ENCODE results near the gene ITPKC.

The ITPKC gene

GRCh38 chr19:40717325-40717879 is 490 bp downstream of the ITPKC start:
- Histone ChIP-seq H3K4me1 (ENCODE audit: control insufficient read depth, insufficient read depth, low read length) (peaks cover 12% of the 10 kb centered on the region), H3K36me3 (ENCODE audit: control insufficient read depth, insufficient read depth, low read length) (peaks cover 8% of the 10 kb centered on the region)

DNA sequence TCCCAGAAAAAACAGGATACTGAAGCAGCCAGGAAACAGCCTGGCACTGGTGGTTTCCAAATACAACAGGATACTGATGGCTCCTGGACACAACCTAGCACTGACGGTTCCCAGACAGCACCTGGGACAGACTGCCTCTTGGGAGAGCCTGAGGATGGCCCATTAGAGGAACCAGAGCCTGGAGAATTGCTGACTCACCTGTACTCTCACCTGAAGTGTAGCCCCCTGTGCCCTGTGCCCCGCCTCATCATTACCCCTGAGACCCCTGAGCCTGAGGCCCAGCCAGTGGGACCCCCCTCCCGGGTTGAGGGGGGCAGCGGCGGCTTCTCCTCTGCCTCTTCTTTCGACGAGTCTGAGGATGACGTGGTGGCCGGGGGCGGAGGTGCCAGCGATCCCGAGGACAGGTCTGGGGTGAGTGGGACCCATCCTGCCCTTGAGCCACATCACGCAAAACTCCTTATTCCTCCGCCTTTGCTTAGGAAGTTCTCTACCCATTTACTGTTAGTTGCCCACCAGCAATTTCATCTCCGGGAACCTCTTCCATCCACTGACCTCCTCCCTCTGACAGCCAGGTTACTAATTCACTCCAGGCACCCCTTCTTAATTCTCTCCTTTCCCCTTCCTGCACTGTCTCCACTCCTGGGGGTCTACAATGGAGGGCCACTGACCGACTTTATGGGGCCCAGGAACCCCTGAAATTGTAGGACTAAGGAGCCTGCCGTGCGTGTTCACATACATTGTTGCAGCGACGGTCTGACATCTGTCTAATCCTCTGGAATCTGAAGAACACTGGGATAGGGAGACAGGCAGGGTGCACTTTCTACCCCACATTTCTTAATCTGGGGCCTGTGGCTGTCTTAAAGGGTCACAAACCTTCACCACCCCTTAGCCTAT is 1.2 kb downstream of the ITPKC start:
- peaks cover 12% of the 10 kb centered on the region for H3K4me1 ChIP-seq (ENCODE audit: control insufficient read depth, insufficient read depth, low read length)
- peak overlapping the region; percentile 96 for H3K4me3 ChIP-seq (ENCODE audit: low read depth, low read length)
- no peaks in the 10 kb centered on the region for H3K27me3 ChIP-seq (ENCODE audit: control insufficient read depth, insufficient read depth, low read length)
- H3K27ac ChIP-seq (ENCODE audit: low read depth, low read length): peak overlapping the region; percentile 93
- H3K36me3 ChIP-seq (ENCODE audit: control insufficient read depth, insufficient read depth, low read length): 0 out of 2 replicates have a peak, but pooled peaks cover 1% of the 10 kb centered on the region
- H3K9me3 ChIP-seq (ENCODE audit: control insufficient read depth, insufficient read depth, low read length): no peaks in the 10 kb centered on the region
- H3K9ac ChIP-seq (ENCODE audit: low read depth, low read length): peak overlapping the region; percentile 87

More at GRCh38 chr19:40717325-40717879, 490 bp downstream of the ITPKC start:
- peak overlapping the region; percentile 87 for H3K9ac ChIP-seq (ENCODE audit: low read depth, low read length)
- no peaks in the 10 kb centered on the region for H3K9me3 ChIP-seq (ENCODE audit: control insufficient read depth, insufficient read depth, low read length)
- no peaks in the 10 kb centered on the region for H3K27me3 ChIP-seq (ENCODE audit: control insufficient read depth, insufficient read depth, low read length)
- H3K4me3 ChIP-seq (ENCODE audit: low read depth, low read length): peak overlapping the region; percentile 96
- H3K27ac ChIP-seq (ENCODE audit: low read depth, low read length): peak overlapping the region; percentile 93

DNA sequence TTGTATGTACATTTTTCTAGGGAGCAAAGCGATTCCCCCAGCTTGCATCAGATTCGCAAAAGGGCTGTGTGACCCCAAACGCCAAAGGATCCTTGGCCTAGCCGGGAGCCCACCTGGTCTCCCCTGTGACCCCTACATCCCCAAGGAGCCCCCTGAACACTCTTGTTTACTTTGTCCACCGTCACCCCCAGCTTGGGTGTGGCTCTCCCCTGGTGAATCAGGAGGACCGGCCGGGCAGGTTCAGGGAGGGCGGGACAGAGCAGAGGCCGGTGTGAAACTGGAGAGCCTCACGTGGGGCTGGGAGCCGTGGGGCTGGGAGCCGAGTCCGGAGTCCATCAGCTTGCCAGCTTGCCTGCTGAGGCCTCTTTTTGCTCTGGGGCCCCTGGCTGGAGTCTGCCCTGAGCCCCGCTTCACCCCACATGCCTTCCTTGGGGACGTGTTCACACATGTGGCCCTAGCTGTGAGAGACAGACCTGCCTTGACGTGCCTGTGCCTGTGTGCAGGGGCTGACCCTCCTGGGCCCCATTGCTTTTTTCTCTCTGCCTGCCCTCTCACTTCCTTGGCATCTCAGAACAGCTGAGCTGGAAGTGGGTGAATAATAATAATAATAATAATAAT is 2.0 kb downstream of the ITPKC start:
- peak overlapping the region; percentile 96 for H3K4me3 ChIP-seq (ENCODE audit: low read depth, low read length)
- peak overlapping the region; percentile 60 for H3K27ac ChIP-seq (ENCODE audit: low read depth, low read length)
- no peaks in the 10 kb centered on the region for H3K9me3 ChIP-seq (ENCODE audit: control insufficient read depth, insufficient read depth, low read length)
- H3K27me3 ChIP-seq (ENCODE audit: control insufficient read depth, insufficient read depth, low read length): no peaks in the 10 kb centered on the region
- peaks cover 3% of the 10 kb centered on the region; the same call in 1 of the 2 replicates for H3K36me3 ChIP-seq (ENCODE audit: control insufficient read depth, insufficient read depth, low read length)
- H3K4me1 ChIP-seq (ENCODE audit: control insufficient read depth, insufficient read depth, low read length): peaks cover 12% of the 10 kb centered on the region
- H3K9ac ChIP-seq (ENCODE audit: low read depth, low read length): peak overlapping the region; percentile 26; the same call in 1 of the 2 replicates

- no peak overlapping the region for H3K27ac ChIP-seq (ENCODE audit: low read depth, low read length)
- H3K4me3 ChIP-seq (ENCODE audit: low read depth, low read length): peak overlapping the region; percentile 96
- H3K36me3 ChIP-seq (ENCODE audit: control insufficient read depth, insufficient read depth, low read length): peaks cover 5% of the 10 kb centered on the region; the same call in 1 of the 2 replicates
- H3K9me3 ChIP-seq (ENCODE audit: control insufficient read depth, insufficient read depth, low read length): no peaks in the 10 kb centered on the region
- peaks cover 12% of the 10 kb centered on the region for H3K4me1 ChIP-seq (ENCODE audit: control insufficient read depth, insufficient read depth, low read length)
- H3K9ac ChIP-seq (ENCODE audit: low read depth, low read length): no peak overlapping the region
- no peaks in the 10 kb centered on the region for H3K27me3 ChIP-seq (ENCODE audit: control insufficient read depth, insufficient read depth, low read length)
Measured at GRCh38 chr19:40719414-40719894, 2.5 kb downstream of the ITPKC start.

GRCh38 chr19:40721140-40721486 is 4.2 kb downstream of the ITPKC start:
- Histone ChIP-seq H3K9ac (ENCODE audit: low read depth, low read length) (no peak overlapping the region), H3K27me3 (ENCODE audit: control insufficient read depth, insufficient read depth, low read length) (no peaks in the 10 kb centered on the region), H3K27ac (ENCODE audit: low read depth, low read length) (no peak overlapping the region), H3K4me3 (ENCODE audit: low read depth, low read length) (no peak overlapping the region), H3K4me1 (ENCODE audit: control insufficient read depth, insufficient read depth, low read length) (peaks cover 8% of the 10 kb centered on the region), H3K36me3 (ENCODE audit: control insufficient read depth, insufficient read depth, low read length) (peaks cover 12% of the 10 kb centered on the region), H3K9me3 (ENCODE audit: control insufficient read depth, insufficient read depth, low read length) (no peaks in the 10 kb centered on the region)

- Histone ChIP-seq H3K9me3 (ENCODE audit: control insufficient read depth, insufficient read depth, low read length) (no peaks in the 10 kb centered on the region), H3K36me3 (ENCODE audit: control insufficient read depth, insufficient read depth, low read length) (peaks cover 17% of the 10 kb centered on the region), H3K4me3 (ENCODE audit: low read depth, low read length) (no peak overlapping the region), H3K27me3 (ENCODE audit: control insufficient read depth, insufficient read depth, low read length) (no peaks in the 10 kb centered on the region), H3K9ac (ENCODE audit: low read depth, low read length) (no peak overlapping the region), H3K27ac (ENCODE audit: low read depth, low read length) (no peak overlapping the region), H3K4me1 (ENCODE audit: control insufficient read depth, insufficient read depth, low read length) (peaks cover 8% of the 10 kb centered on the region)
Measured at GRCh38 chr19:40721936-40722661, 5.2 kb downstream of the ITPKC start.

GRCh38 chr19:40723661-40724254 is 6.8 kb downstream of the ITPKC start:
- no peaks in the 10 kb centered on the region for H3K27me3 ChIP-seq (ENCODE audit: control insufficient read depth, insufficient read depth, low read length)
- no peaks in the 10 kb centered on the region for H3K9me3 ChIP-seq (ENCODE audit: control insufficient read depth, insufficient read depth, low read length)
- 0 out of 2 replicates have a peak, but pooled peaks cover 2% of the 10 kb centered on the region for H3K4me1 ChIP-seq (ENCODE audit: control insufficient read depth, insufficient read depth, low read length)
- peaks cover 29% of the 10 kb centered on the region for H3K36me3 ChIP-seq (ENCODE audit: control insufficient read depth, insufficient read depth, low read length)
- no peak overlapping the region for H3K4me3 ChIP-seq (ENCODE audit: low read depth, low read length)
- H3K27ac ChIP-seq (ENCODE audit: low read depth, low read length): no peak overlapping the region
- H3K9ac ChIP-seq (ENCODE audit: low read depth, low read length): no peak overlapping the region

- Histone ChIP-seq H3K9me3 (ENCODE audit: control insufficient read depth, insufficient read depth, low read length) (no peaks in the 10 kb centered on the region), H3K4me3 (ENCODE audit: low read depth, low read length) (no peak overlapping the region), H3K9ac (ENCODE audit: low read depth, low read length) (no peak overlapping the region), H3K27me3 (ENCODE audit: control insufficient read depth, insufficient read depth, low read length) (no peaks in the 10 kb centered on the region), H3K4me1 (ENCODE audit: control insufficient read depth, insufficient read depth, low read length) (0 out of 2 replicates have a peak, but pooled peaks cover 1% of the 10 kb centered on the region), H3K27ac (ENCODE audit: low read depth, low read length) (no peak overlapping the region), H3K36me3 (ENCODE audit: control insufficient read depth, insufficient read depth, low read length) (peaks cover 34% of the 10 kb centered on the region)
Measured at GRCh38 chr19:40724315-40724714, 7.4 kb downstream of the ITPKC start.

GRCh38 chr19:40724855-40725254 is 7.9 kb downstream of the ITPKC start:
- Histone ChIP-seq H3K27me3 (ENCODE audit: control insufficient read depth, insufficient read depth, low read length) (no peaks in the 10 kb centered on the region), H3K36me3 (ENCODE audit: control insufficient read depth, insufficient read depth, low read length) (peaks cover 34% of the 10 kb centered on the region), H3K27ac (ENCODE audit: low read depth, low read length) (no peak overlapping the region), H3K9me3 (ENCODE audit: control insufficient read depth, insufficient read depth, low read length) (no peaks in the 10 kb centered on the region), H3K4me3 (ENCODE audit: low read depth, low read length) (no peak overlapping the region), H3K4me1 (ENCODE audit: control insufficient read depth, insufficient read depth, low read length) (no peaks in the 10 kb centered on the region), H3K9ac (ENCODE audit: low read depth, low read length) (no peak overlapping the region)

DNA sequence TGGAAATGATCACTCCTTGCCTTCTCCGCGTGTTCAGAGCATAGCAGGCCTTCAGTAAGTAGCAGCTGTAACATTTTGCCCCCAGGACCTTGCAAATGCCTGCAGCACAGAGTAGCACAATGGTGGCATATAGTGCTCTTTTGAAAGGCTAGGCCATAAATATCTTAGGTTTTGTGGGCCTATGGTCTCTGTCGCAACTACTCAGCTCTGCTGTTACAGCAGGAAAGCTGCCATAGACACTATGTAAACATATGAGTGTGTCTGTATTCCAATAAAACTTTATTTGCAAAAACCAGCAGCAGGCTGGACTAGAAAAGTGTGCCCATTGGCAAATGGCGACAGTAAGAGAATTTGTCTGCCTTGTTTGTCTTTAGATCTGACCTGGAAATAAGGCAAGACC is 9.4 kb downstream of the ITPKC start:
- Histone ChIP-seq H3K27me3 (ENCODE audit: control insufficient read depth, insufficient read depth, low read length) (no peaks in the 10 kb centered on the region), H3K9ac (ENCODE audit: low read depth, low read length) (no peak overlapping the region), H3K9me3 (ENCODE audit: control insufficient read depth, insufficient read depth, low read length) (no peaks in the 10 kb centered on the region), H3K36me3 (ENCODE audit: control insufficient read depth, insufficient read depth, low read length) (peaks cover 46% of the 10 kb centered on the region), H3K4me1 (ENCODE audit: control insufficient read depth, insufficient read depth, low read length) (no peaks in the 10 kb centered on the region), H3K4me3 (ENCODE audit: low read depth, low read length) (no peak overlapping the region), H3K27ac (ENCODE audit: low read depth, low read length) (no peak overlapping the region)
